ENCODE results near the gene CTTNBP2NL. TPM values are rescaled to one million over a fixed set of nuclear protein-coding genes. Genes with fewer than 3 reads are reported as not detected.

Gene CTTNBP2NL
- total RNA-seq (2022; extraction: Qiagen RNA extraction; ENCODE audit: low read depth), result 6.3 to 9.7 TPM (median 7.6 TPM) in 5 replicates

GRCh38 chr1:112395821-112396652, at the start of gene CTTNBP2NL:
Gene CTTNBP2NL (plus strand): TSS chr1:112396214. CDS start chr1:112416166, 19,952 bp downstream.

GRCh38 chr1:112508278-112509004, 112.4 kb downstream of the CTTNBP2NL start, which contains the start of gene WNT2B:
Gene WNT2B (plus strand): TSS chr1:112508965. CDS start chr1:112509263, 298 bp downstream.

Other genes starting within 250 kb of the CTTNBP2NL start
- gene WNT2B, start 112.8 kb downstream of the CTTNBP2NL start, total RNA-seq (2022; extraction: Qiagen RNA extraction; ENCODE audit: low read depth), result 0.24 to 0.44 TPM (median 0.27 TPM) in 5 replicates
- 9.4 to 12.9 TPM (median 10.9 TPM) in 5 replicates for gene ST7L, start 222.9 kb downstream of the CTTNBP2NL start, total RNA-seq (2022; extraction: Qiagen RNA extraction; ENCODE audit: low read depth)
- gene CAPZA1, start 223.6 kb downstream of the CTTNBP2NL start, total RNA-seq (2022; extraction: Qiagen RNA extraction; ENCODE audit: low read depth), result 58.0 to 85.4 TPM (median 63.1 TPM) in 5 replicates

All from A549 treated with CpdA at 1 μM for 4 hours (cell line).